Measurements from ENCODE around the gene ARPP21. TPM values are rescaled to one million over a fixed set of nuclear protein-coding genes. Genes with fewer than 3 reads are reported as not detected.
"Not testable (repeated sequence)": the region's sequence is repeated elsewhere in the genome, so short reads cannot be mapped to it uniquely, and the experiment has no call there.

The ARPP21 gene
- total RNA-seq, 2 donors from 2014 or later, result 0.27 TPM; not detected in 1

DNA sequence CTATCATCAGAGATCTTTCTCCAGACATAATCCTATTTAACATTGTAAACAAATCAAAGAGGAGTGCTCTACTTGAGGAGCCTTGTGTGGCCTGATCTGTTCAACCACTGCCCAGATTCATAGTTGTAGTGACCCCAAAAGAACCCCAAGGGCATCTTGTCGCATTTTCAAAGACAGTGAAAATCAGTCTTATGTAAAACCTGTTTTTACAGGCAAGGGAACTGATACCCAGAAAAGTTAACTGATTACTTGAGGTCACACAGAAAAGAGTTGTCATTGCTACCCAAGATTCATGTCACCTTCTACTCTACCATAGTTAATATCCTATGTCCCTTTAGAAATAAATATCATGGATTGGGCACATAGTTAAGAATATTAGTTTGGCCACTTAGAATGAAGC lies 40.5 kb upstream of the ARPP21 start:
- ATAC-seq (ENCODE audit: insufficient number of reproducible peaks, low FRiP score, low read depth) (no peak), DNase-seq (ENCODE audit: low spot score) (no peak)
- Histone ChIP-seq H3K4me3 (no peak overlapping the region), H3K27ac (no peak overlapping the region), H3K36me3 (no peaks in the 10 kb centered on the region), H3K27me3 (replicated peaks; ENCODE audit: insufficient read depth) (no peaks in the 10 kb centered on the region), H3K4me1 (ENCODE audit: control insufficient read depth in 1 of 2, low read depth in 2 of 2) (no peaks in the 10 kb centered on the region), H3K9me3 (no peaks in the 10 kb centered on the region)
- TF ChIP-seq, protein P1, sequence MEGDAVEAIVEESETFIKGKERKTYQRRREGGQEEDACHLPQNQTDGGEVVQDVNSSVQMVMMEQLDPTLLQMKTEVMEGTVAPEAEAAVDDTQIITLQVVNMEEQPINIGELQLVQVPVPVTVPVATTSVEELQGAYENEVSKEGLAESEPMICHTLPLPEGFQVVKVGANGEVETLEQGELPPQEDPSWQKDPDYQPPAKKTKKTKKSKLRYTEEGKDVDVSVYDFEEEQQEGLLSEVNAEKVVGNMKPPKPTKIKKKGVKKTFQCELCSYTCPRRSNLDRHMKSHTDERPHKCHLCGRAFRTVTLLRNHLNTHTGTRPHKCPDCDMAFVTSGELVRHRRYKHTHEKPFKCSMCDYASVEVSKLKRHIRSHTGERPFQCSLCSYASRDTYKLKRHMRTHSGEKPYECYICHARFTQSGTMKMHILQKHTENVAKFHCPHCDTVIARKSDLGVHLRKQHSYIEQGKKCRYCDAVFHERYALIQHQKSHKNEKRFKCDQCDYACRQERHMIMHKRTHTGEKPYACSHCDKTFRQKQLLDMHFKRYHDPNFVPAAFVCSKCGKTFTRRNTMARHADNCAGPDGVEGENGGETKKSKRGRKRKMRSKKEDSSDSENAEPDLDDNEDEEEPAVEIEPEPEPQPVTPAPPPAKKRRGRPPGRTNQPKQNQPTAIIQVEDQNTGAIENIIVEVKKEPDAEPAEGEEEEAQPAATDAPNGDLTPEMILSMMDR (IDR thresholded peaks at IDR 0.05), result no peak

DNA sequence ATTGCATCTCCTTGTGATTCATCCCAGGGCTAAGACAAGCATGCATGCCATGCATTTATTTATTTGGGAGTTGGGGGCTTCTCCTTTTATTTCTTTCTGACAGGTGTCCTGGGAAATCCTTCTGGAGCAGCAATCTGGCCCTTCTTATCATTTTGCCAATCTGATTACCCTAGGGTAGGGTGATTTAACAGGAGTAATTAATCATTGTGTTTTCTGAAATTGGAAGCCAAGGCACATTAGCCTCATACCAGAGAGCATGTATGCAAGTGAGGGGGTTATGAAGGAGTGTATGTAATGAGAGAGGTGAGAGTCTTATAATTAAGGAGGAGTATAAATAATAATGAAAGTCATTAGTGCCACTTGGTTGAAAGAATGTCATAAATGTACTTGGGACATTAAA lies 37.4 kb upstream of the ARPP21 start:
- no peaks in the 10 kb centered on the region for H3K4me1 ChIP-seq (ENCODE audit: control insufficient read depth in 1 of 2, low read depth in 2 of 2)
- H3K36me3 ChIP-seq, result no peaks in the 10 kb centered on the region
- DNase-seq (ENCODE audit: low spot score) (no peak), ATAC-seq (ENCODE audit: insufficient number of reproducible peaks, low FRiP score, low read depth) (no peak)
- no peak overlapping the region for H3K27ac ChIP-seq
- H3K27me3 ChIP-seq (replicated peaks; ENCODE audit: insufficient read depth), result no peaks in the 10 kb centered on the region
- no peak overlapping the region for H3K4me3 ChIP-seq
- no peaks in the 10 kb centered on the region for H3K9me3 ChIP-seq
- TF ChIP-seq, protein P1 (IDR thresholded peaks at IDR 0.05), result no peak

DNA sequence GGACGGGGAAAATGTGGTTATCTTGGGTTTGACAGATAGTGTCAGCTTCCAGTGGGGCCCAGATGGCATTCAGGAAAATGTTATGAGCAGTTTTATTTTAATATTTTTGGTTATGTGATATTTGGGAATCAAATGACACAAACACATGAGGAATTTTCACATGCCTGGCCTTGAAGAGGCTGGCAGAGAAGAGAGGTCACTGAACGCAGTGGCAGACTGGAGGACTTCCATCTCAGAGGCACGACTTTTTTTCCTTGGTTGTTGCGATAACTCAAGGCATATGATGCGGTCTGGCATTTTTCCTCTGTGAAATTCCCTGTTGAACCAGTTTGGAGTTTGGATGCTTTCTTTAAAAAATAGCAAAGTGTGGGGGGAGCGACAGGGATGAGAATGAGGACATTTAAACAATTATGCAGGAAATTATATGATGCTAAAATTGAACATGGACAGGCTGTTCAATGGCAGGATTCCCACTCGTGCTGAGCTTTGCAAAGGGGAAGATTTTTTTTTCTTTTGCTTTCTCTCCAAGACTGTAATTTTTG lies 36.9 kb upstream of the ARPP21 start:
- no peak for DNase-seq (ENCODE audit: low spot score)
- no peaks in the 10 kb centered on the region for H3K27me3 ChIP-seq (replicated peaks; ENCODE audit: insufficient read depth)
- ATAC-seq (ENCODE audit: insufficient number of reproducible peaks, low FRiP score, low read depth), result no peak

DNA sequence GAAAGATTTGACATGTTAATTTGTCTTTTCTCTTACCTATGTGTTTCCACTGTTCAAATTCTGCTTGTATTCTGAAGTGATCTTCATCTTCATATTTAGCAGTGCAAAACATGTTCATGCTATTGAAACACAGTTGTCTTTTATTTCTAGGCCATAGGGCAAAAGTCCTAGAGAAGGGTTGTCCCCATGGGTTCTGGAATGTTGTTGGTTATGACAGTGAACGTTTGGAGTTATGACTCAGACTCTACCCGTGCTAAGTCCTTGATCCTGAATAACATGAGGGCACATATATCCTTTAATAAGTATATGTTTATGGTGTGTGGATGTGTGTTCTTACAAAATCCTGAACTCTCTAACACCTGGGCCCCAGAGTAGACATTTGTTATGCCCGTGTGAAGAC lies 23.0 kb upstream of the ARPP21 start:
- TF ChIP-seq, protein P1 (IDR thresholded peaks at IDR 0.05), result no peak
- no peaks in the 10 kb centered on the region for H3K36me3 ChIP-seq
- no peak for ATAC-seq (ENCODE audit: insufficient number of reproducible peaks, low FRiP score, low read depth)

More for the DNA sequence above, 36.9 kb upstream of the ARPP21 start:
- no peaks in the 10 kb centered on the region for H3K9me3 ChIP-seq
- no peak overlapping the region for H3K27ac ChIP-seq
- no peaks in the 10 kb centered on the region for H3K36me3 ChIP-seq
- TF ChIP-seq, protein P1 (IDR thresholded peaks at IDR 0.05), result no peak
- H3K4me3 ChIP-seq, result no peak overlapping the region
- no peaks in the 10 kb centered on the region for H3K4me1 ChIP-seq (ENCODE audit: control insufficient read depth in 1 of 2, low read depth in 2 of 2)

DNA sequence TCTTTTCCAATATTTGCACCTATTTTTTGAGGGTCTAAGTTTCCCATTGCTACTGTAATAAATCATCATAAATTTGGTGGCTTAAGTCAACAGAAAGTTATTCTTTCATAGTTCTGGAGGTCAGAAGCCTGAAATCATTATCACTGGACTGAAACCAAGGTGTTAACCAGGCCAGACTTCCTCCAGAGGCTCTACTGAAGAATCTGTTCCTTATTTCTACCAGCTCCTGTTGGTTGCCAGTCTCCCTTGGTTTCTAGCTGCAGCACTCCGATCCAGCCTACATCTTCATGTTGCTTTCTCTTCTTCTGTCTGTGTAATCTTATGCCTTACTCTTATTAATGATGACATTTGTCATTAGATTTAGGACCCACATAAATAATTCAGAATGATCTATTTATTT lies 22.0 kb upstream of the ARPP21 start:
- TF ChIP-seq, protein P1 (IDR thresholded peaks at IDR 0.05), result no peak
- Histone ChIP-seq H3K27ac (no peak overlapping the region), H3K9me3 (no peaks in the 10 kb centered on the region), H3K27me3 (replicated peaks; ENCODE audit: insufficient read depth) (no peaks in the 10 kb centered on the region), H3K4me1 (ENCODE audit: control insufficient read depth in 1 of 2, low read depth in 2 of 2) (no peaks in the 10 kb centered on the region), H3K36me3 (no peaks in the 10 kb centered on the region), H3K4me3 (no peak overlapping the region)
- no peak for ATAC-seq (ENCODE audit: insufficient number of reproducible peaks, low FRiP score, low read depth)
- no peak for DNase-seq (ENCODE audit: low spot score)

More for the DNA sequence above, 23.0 kb upstream of the ARPP21 start:
- H3K27ac ChIP-seq, result no peak overlapping the region
- no peaks in the 10 kb centered on the region for H3K4me1 ChIP-seq (ENCODE audit: control insufficient read depth in 1 of 2, low read depth in 2 of 2)
- no peak for DNase-seq (ENCODE audit: low spot score)
- H3K4me3 ChIP-seq, result no peak overlapping the region
- H3K9me3 ChIP-seq, result no peaks in the 10 kb centered on the region
- no peaks in the 10 kb centered on the region for H3K27me3 ChIP-seq (replicated peaks; ENCODE audit: insufficient read depth)

DNA sequence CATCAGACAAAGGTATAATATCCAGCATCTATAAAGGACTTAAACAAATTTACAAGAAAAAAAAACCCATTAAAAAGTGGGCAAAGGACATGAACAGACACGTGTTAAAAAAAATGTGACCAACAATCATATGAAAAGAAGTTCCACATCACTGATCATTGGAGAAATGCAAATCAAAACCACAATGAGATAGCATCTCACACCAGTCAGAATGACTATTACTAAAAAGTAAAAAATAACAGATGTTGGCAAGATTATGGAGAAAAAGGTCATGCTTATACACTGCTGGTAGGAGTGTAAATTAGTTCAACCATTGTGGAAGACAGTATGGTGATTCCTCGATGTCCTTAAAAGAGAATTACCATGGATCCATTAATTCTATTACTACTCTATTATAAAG lies 19.1 kb upstream of the ARPP21 start:
- H3K9me3 ChIP-seq; H3K27ac ChIP-seq; H3K27me3 ChIP-seq (replicated peaks; ENCODE audit: insufficient read depth); H3K4me3 ChIP-seq; ATAC-seq (ENCODE audit: insufficient number of reproducible peaks, low FRiP score, low read depth); H3K36me3 ChIP-seq; DNase-seq (ENCODE audit: low spot score); H3K4me1 ChIP-seq (ENCODE audit: control insufficient read depth in 1 of 2, low read depth in 2 of 2): not testable (repeated sequence)
